Raji (cell line): ENCODE results near the gene NUFIP1.

Experiments
- POLR2A ChIP-seq: IDR thresholded peaks from 2 replicates; pipeline ENCODE4 v1.6.1; 2011; ENCODE audit warnings: low read depth, low read length, control low read depth; ENCODE audit not compliant: insufficient read depth

NUFIP1 gene

GRCh38 chr13:44974056-44974793 is 15.0 kb downstream of the NUFIP1 start:
- TF ChIP-seq POLR2A: no peak

GRCh38 chr13:44972956-44973581 is 16.2 kb downstream of the NUFIP1 start:
- no peak for TF ChIP-seq POLR2A

GRCh38 chr13:44971656-44972595 is 17.3 kb downstream of the NUFIP1 start:
- no peak for TF ChIP-seq POLR2A

GRCh38 chr13:44969551-44970484 is 19.5 kb downstream of the NUFIP1 start:
- no peak for TF ChIP-seq POLR2A

GRCh38 chr13:44968434-44968815 is 20.8 kb downstream of the NUFIP1 start:
- TF ChIP-seq POLR2A: no peak

- TF ChIP-seq POLR2A: no peak
Observed at GRCh38 chr13:44967704-44968433, 21.4 kb downstream of the NUFIP1 start.

GRCh38 chr13:44961997-44962396 is 27.3 kb downstream of the NUFIP1 start:
- TF ChIP-seq POLR2A: no peak

GRCh38 chr13:44955406-44955805 is 33.9 kb downstream of the NUFIP1 start:
- no peak for TF ChIP-seq POLR2A

GRCh38 chr13:44954224-44954623 is 35.0 kb downstream of the NUFIP1 start:
- no peak for TF ChIP-seq POLR2A

- no peak for TF ChIP-seq POLR2A
Observed at GRCh38 chr13:44952671-44953070, 36.6 kb downstream of the NUFIP1 start.

GRCh38 chr13:44951184-44951583 is 38.1 kb downstream of the NUFIP1 start:
- no peak for TF ChIP-seq POLR2A

- no peak for TF ChIP-seq POLR2A
Observed at GRCh38 chr13:44938854-44939253, 50.4 kb downstream of the NUFIP1 start.

GRCh38 chr13:44936246-44936645 is 53.0 kb downstream of the NUFIP1 start:
- no peak for TF ChIP-seq POLR2A

GRCh38 chr13:44934724-44935123 is 54.5 kb downstream of the NUFIP1 start:
- no peak for TF ChIP-seq POLR2A
